Activated CD8-positive, alpha-beta memory T cell treated with anti-CD3 and anti-CD28 coated beads, Interleukin-2, amount 10 ng/mL, durations not matched to agents 7 days and 5 days (primary cell): ENCODE results near the gene PGAP1. TPM values are rescaled to one million over a fixed set of nuclear protein-coding genes. Genes with fewer than 3 reads are reported as not detected.
A peak's percentile ranks its signal among the peaks of the same experiment; 100 is the strongest.

Source experiments
- ATAC-seq: fragments of 150-1000 bp; cut with Tn5 transposase; one replicate; pipeline ENCODE4 v1.10.0; 2021; ENCODE audit warnings: moderate library complexity
- CTCF ChIA-PET: fragments of 350-600 bp; sonication (Branson Sonifier 250); formaldehyde crosslinking; loops from one replicate; lab custom pipeline; 2021; ENCODE audit warnings: antibody characterized with exemption; lab: Charles Lee
- DNase-seq: peaks from one replicate; pipeline ENCODE4 v3.0.0-alpha.2; 2020
- H3K27ac Mint-ChIP-seq: one replicate; pipeline ENCODE4 v1.8.0; 2021; ENCODE audit warnings: mild to moderate bottlenecking, mixed read lengths
- H3K27me3 Mint-ChIP-seq: one replicate; pipeline ENCODE4 v1.8.0; 2021; ENCODE audit warnings: mixed read lengths
- H3K36me3 Mint-ChIP-seq: one replicate; pipeline ENCODE4 v1.8.0; 2021; ENCODE audit warnings: mild to moderate bottlenecking, mixed read lengths
- H3K4me1 Mint-ChIP-seq: one replicate; pipeline ENCODE4 v1.8.0; 2021; ENCODE audit warnings: mixed read lengths
- H3K4me3 Mint-ChIP-seq: one replicate; pipeline ENCODE4 v1.8.0; 2021; ENCODE audit warnings: mild to moderate bottlenecking, moderate library complexity, mixed read lengths
- H3K9me3 Mint-ChIP-seq: one replicate; pipeline ENCODE4 v1.8.0; 2022; ENCODE audit warnings: low read depth, mixed read lengths
- total RNA-seq, 2 experiments: library from RNA; stranded (reverse); gene quantifications; one replicate each; pipeline ENCODE4 v1.2.3, GENCODE V29; 2021

Gene PGAP1
- total RNA-seq, 2 experiments from 2014 or later: 20.3 to 60.0 TPM

- no peak for ATAC-seq
- Mint-ChIP-seq H3K36me3 (peaks cover 1% of the 10 kb centered on the region), H3K9me3 (no peaks in the 10 kb centered on the region), H3K4me1 (peaks cover 7% of the 10 kb centered on the region), H3K4me3 (no peak overlapping the region), H3K27ac (no peak overlapping the region), H3K27me3 (peaks cover 21% of the 10 kb centered on the region)
- DNase-seq: no peak
- CTCF ChIA-PET: no interaction called here
These were observed 122.1 kb downstream of the PGAP1 start for GRCh38 chr2:196804381-196804780.

- H3K9me3 Mint-ChIP-seq: no peaks in the 10 kb centered on the region
- no peak overlapping the region for H3K27ac Mint-ChIP-seq
- no peak overlapping the region for H3K4me3 Mint-ChIP-seq
- CTCF ChIA-PET: no interaction called here
- peaks cover 3% of the 10 kb centered on the region for H3K36me3 Mint-ChIP-seq
- H3K27me3 Mint-ChIP-seq: peaks cover 9% of the 10 kb centered on the region
- DNase-seq: no peak
- no peak for ATAC-seq
- peaks cover 18% of the 10 kb centered on the region for H3K4me1 Mint-ChIP-seq
These were observed 124.1 kb downstream of the PGAP1 start for GRCh38 chr2:196802401-196802800.

GRCh38 chr2:196801674-196802261 lies 124.7 kb downstream of the PGAP1 start:
- H3K27ac Mint-ChIP-seq: no peak overlapping the region
- no peak for ATAC-seq
- CTCF ChIA-PET: no interaction called here
- H3K9me3 Mint-ChIP-seq: no peaks in the 10 kb centered on the region
- H3K4me3 Mint-ChIP-seq: no peak overlapping the region
- DNase-seq: no peak
- H3K27me3 Mint-ChIP-seq: peaks cover 9% of the 10 kb centered on the region
- H3K4me1 Mint-ChIP-seq: peaks cover 24% of the 10 kb centered on the region
- H3K36me3 Mint-ChIP-seq: peaks cover 8% of the 10 kb centered on the region

- CTCF ChIA-PET: interaction anchor here (0.7 to 2.0 kb wide), 5 partner anchors 9 to 142 kb away, joined by 3 to 6 read pairs (median 4); partner anchors contain the start of gene C2orf66
- Mint-ChIP-seq H3K27me3 (peaks cover 2% of the 10 kb centered on the region), H3K27ac (peak overlapping the region; percentile 91), H3K4me3 (peak overlapping the region; percentile 85), H3K9me3 (no peaks in the 10 kb centered on the region), H3K36me3 (peaks cover 20% of the 10 kb centered on the region), H3K4me1 (peaks cover 33% of the 10 kb centered on the region)
- DNase-seq (no peak), ATAC-seq (peak; percentile 2)
These were observed 127.5 kb downstream of the PGAP1 start for GRCh38 chr2:196798980-196799379.

- Mint-ChIP-seq H3K9me3 (no peaks in the 10 kb centered on the region), H3K27ac (no peak overlapping the region), H3K27me3 (no peaks in the 10 kb centered on the region), H3K36me3 (peaks cover 56% of the 10 kb centered on the region), H3K4me1 (peaks cover 19% of the 10 kb centered on the region), H3K4me3 (no peak overlapping the region)
- CTCF ChIA-PET: no interaction called here
- DNase-seq: no peak
- no peak for ATAC-seq
These were observed 133.6 kb downstream of the PGAP1 start for GRCh38 chr2:196792865-196793264.

- ATAC-seq (peak; percentile 42), DNase-seq (no peak)
- Mint-ChIP-seq H3K4me1 (peaks cover 11% of the 10 kb centered on the region), H3K36me3 (peaks cover 41% of the 10 kb centered on the region), H3K4me3 (no peak overlapping the region), H3K27ac (peak overlapping the region; percentile 52), H3K27me3 (no peaks in the 10 kb centered on the region), H3K9me3 (no peaks in the 10 kb centered on the region)
- CTCF ChIA-PET: no interaction called here
These were observed 142.9 kb downstream of the PGAP1 start for GRCh38 chr2:196783431-196784094.

Other genes starting within 250 kb of the PGAP1 start
- gene GTF3C3, start 127.0 kb downstream of the PGAP1 start, total RNA-seq: 10 to 100 TPM; 48.6 to 50.7 TPM
- gene C2orf66, start 117.4 kb downstream of the PGAP1 start, total RNA-seq: under 1 TPM in 1 of 2 experiments, not detected in 1; 0.16 TPM